GM23338 (cell line): Measurements from ENCODE around the gene TAF13. TPM values are rescaled to one million over a fixed set of nuclear protein-coding genes. Genes with fewer than 3 reads are reported as not detected.

Experiments
- ATAC-seq: fragments of 200-7000 bp; cut with Tn5 transposase; 3 replicates; pipeline ENCODE4 v1.9.1; 2020
- DNase-seq: peaks from one replicate; pipeline ENCODE4 v3.0.0-alpha.2; 2015; ENCODE audit warnings: low spot score
- H2AFZ ChIP-seq: fragments of 200-600 bp; sonication (generic); 2 replicates; pipeline ENCODE4 v1.8.0; 2016; ENCODE audit warnings: antibody characterized with exemption, mild to moderate bottlenecking, moderate library complexity
- H3F3A ChIP-seq: fragments of 200-600 bp; sonication (generic); replicated peaks from 2 replicates; pipeline ENCODE4 v1.8.0; 2017; ENCODE audit warnings: antibody characterized with exemption, mixed run types, low read depth
- H3K27ac ChIP-seq: fragments of 200-600 bp; sonication (generic); 2 replicates; pipeline ENCODE4 v1.6.1; 2016; ENCODE audit warnings: low read depth
- H3K27me3 ChIP-seq: fragments of 200-600 bp; sonication (generic); 2 replicates; pipeline ENCODE4 v1.8.0; 2016; ENCODE audit warnings: mild to moderate bottlenecking, mixed run types, moderate library complexity; ENCODE audit not compliant: insufficient read depth
- H3K36me3 ChIP-seq: fragments of 200-600 bp; sonication (generic); 2 replicates; pipeline ENCODE4 v1.8.0; 2016; ENCODE audit warnings: mild to moderate bottlenecking; ENCODE audit not compliant: insufficient read depth
- H3K4me1 ChIP-seq: fragments of 200-600 bp; sonication (generic); 2 replicates; pipeline ENCODE4 v1.8.0; 2016; ENCODE audit warnings: mild to moderate bottlenecking, moderate library complexity; ENCODE audit not compliant: insufficient read depth
- H3K4me2 ChIP-seq: fragments of 200-600 bp; sonication (generic); 2 replicates; pipeline ENCODE4 v1.7.1; 2017; ENCODE audit warnings: mixed run types
- H3K4me3 ChIP-seq: fragments of 200-600 bp; sonication (generic); 2 replicates; pipeline ENCODE4 v1.6.1; 2016; ENCODE audit warnings: mixed run types
- H3K79me2 ChIP-seq: fragments of 200-600 bp; sonication (generic); replicated peaks from 2 replicates; pipeline ENCODE4 v1.8.0; 2017; ENCODE audit warnings: mild to moderate bottlenecking; ENCODE audit not compliant: insufficient read depth
- H3K9me2 ChIP-seq: fragments of 200-600 bp; sonication (generic); 2 replicates; pipeline ENCODE4 v1.8.0; 2017; ENCODE audit not compliant: insufficient read depth
- H4K20me1 ChIP-seq: fragments of 200-600 bp; sonication (generic); replicated peaks from 2 replicates; pipeline ENCODE4 v1.8.0; 2017; ENCODE audit warnings: mild to moderate bottlenecking; ENCODE audit not compliant: insufficient read depth
- H3K27ac Mint-ChIP-seq: 2 replicates; pipeline ENCODE4 v1.8.0; 2020; ENCODE audit warnings: inconsistent platforms, mild to moderate bottlenecking, moderate library complexity, mixed read lengths
- H3K27me3 Mint-ChIP-seq: 3 replicates; pipeline ENCODE4 v1.8.0; 2022; ENCODE audit warnings: low read depth, mild to moderate bottlenecking, moderate library complexity, mixed read lengths, inconsistent platforms; ENCODE audit not compliant: insufficient read depth, poor library complexity
- H3K36me3 Mint-ChIP-seq: 3 replicates; pipeline ENCODE4 v1.8.0; 2021; ENCODE audit warnings: low read depth, mild to moderate bottlenecking, inconsistent platforms, moderate library complexity, mixed read lengths
- H3K4me1 Mint-ChIP-seq: 3 replicates; pipeline ENCODE4 v1.8.0; 2020; ENCODE audit warnings: mild to moderate bottlenecking, inconsistent platforms, mixed read lengths
- H3K4me3 Mint-ChIP-seq: 3 replicates; pipeline ENCODE4 v1.8.0; 2021; ENCODE audit warnings: moderate library complexity, mild to moderate bottlenecking, inconsistent platforms, mixed read lengths
- H3K9me3 Mint-ChIP-seq: 3 replicates; pipeline ENCODE4 v1.8.0; 2020; ENCODE audit warnings: moderate library complexity, mild to moderate bottlenecking, inconsistent platforms, mixed read lengths
- CREB1 ChIP-seq: fragments of 250-450 bp; sonication (Bioruptor Pico); IDR thresholded peaks from 2 replicates; pipeline ENCODE4 v1.5.0; 2020; ENCODE audit warnings: low read depth, mild to moderate bottlenecking, moderate library complexity
- POLR2AphosphoS5 ChIP-seq: IDR thresholded peaks from 2 replicates; pipeline ENCODE4 v1.6.1; 2016; ENCODE audit warnings: antibody characterized with exemption, low read depth
- STAT1 ChIP-seq: IDR thresholded peaks from one replicate; pipeline ENCODE4 v1.6.1; 2016; ENCODE audit warnings: antibody characterized with exemption; ENCODE audit not compliant: unreplicated experiment
- ZNF331 ChIP-seq: fragments of 250-450 bp; sonication (Bioruptor Pico); IDR thresholded peaks from 2 replicates; pipeline ENCODE4 v1.5.0; 2020; ENCODE audit warnings: low read depth, mild to moderate bottlenecking, moderate library complexity
- polyA plus RNA-seq: library from polyadenylated mRNA; unstranded; fragments of >200 nt; fragmentation: Nextera tagmentation; extraction: Ambion mirVana; gene quantifications from 2 replicates; pipeline ENCODE4 v1.2.1, GENCODE V29; 2016
- total RNA-seq: library from RNA; depleted of rRNA; stranded (reverse); fragments of >200 nt; shearing (Covaris generic); gene quantifications from 2 replicates; pipeline ENCODE4 v1.2.3, GENCODE V29; 2014
- TF ChIP-seq, protein P1 (sequence below): fragments of 250-450 bp; sonication (Bioruptor Pico); IDR thresholded peaks from 2 replicates; pipeline ENCODE4 v1.5.0; 2020; ENCODE audit warnings: mild to moderate bottlenecking, moderate library complexity
- TF ChIP-seq, protein P2 (sequence below): IDR thresholded peaks from one replicate; pipeline ENCODE4 v1.6.1; 2018; ENCODE audit warnings: antibody characterized with exemption; ENCODE audit not compliant: unreplicated experiment

TAF13 gene
- total and polyA plus RNA-seq, 2 experiments from 2014 or later = 43.7 to 55.8 TPM

DNA sequence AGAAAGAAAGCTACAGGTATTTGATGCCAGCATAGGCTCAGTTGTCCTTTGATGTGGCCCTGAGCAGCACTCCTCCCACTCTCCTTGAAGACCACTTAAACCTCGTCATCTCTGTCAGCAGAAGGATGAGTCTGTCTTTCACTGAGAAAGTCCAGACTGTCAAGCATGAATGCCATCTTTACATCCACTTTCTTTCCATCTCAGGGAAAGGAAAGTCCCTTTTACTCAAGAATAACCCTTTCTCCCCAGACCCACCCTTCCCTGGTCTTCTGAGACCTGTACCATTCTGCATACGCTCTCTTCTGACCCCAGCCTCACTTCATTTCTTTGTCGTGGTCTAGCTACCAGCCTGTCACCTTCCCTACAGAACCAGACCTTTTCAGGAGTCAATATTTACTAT, 34.1 kb upstream of the TAF13 start:
- no peak overlapping the region for H3K4me3 Mint-ChIP-seq
- TF ChIP-seq CREB1 (CRISPR knock-in tag) (no peak), POLR2AphosphoS5 (no peak)
- Histone ChIP-seq H2AFZ (no peak overlapping the region), H3K4me3 (no peak overlapping the region), H3K36me3 (no peaks in the 10 kb centered on the region), H4K20me1 (no peaks in the 10 kb centered on the region), H3K4me1 (peaks cover 11% of the 10 kb centered on the region), H3F3A (no peaks in the 10 kb centered on the region), H3K27ac (no peak overlapping the region), H3K4me2 (no peak overlapping the region), H3K27me3 (peaks cover 40% of the 10 kb centered on the region), H3K9me2 (no peaks in the 10 kb centered on the region), H3K79me2 (no peaks in the 10 kb centered on the region)
- H3K9me3 Mint-ChIP-seq = no peaks in the 10 kb centered on the region; the same call in 2 of the 3 replicates
- no peaks in the 10 kb centered on the region; the same call in 2 of the 3 replicates for H3K36me3 Mint-ChIP-seq
- no peak for DNase-seq
- H3K27ac Mint-ChIP-seq = no peak overlapping the region
- H3K27me3 Mint-ChIP-seq = peaks cover 31% of the 10 kb centered on the region
- peaks cover 7% of the 10 kb centered on the region for H3K4me1 Mint-ChIP-seq
- ATAC-seq = no peak

DNA sequence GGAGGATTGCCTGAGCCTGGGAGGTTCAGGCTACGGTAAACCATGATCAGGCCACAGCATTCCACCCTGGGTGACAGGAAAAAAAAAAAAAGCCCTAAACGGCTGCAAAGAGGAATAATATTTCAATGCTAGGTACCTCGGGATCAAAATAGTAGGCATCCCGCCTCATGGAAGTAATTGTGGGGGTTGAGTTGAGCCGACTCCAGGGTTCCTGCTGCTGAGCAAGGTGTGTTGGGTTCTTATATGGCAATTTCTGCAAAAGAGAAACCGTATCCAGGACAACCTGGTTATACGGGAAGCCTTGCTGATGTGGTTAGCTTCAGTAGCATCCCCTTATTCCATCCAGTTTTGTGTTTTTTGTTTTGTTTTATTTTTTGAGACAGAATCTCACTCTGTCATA, 32.0 kb upstream of the TAF13 start:
- H3K4me1 ChIP-seq = peaks cover 5% of the 10 kb centered on the region; the same call in 1 of the 2 replicates
- Mint-ChIP-seq H3K36me3 (peaks cover 10% of the 10 kb centered on the region; the same call in 2 of the 3 replicates), H3K27me3 (peaks cover 17% of the 10 kb centered on the region)

More for the DNA sequence above, 32.0 kb upstream of the TAF13 start:
- DNase-seq (no peak), ATAC-seq (no peak)
- Mint-ChIP-seq H3K9me3 (no peaks in the 10 kb centered on the region; the same call in 2 of the 3 replicates), H3K4me1 (peaks cover under 1% of the 10 kb centered on the region; the same call in 2 of the 3 replicates), H3K27ac (no peak overlapping the region), H3K4me3 (no peak overlapping the region)
- H3K4me3 ChIP-seq = no peak overlapping the region
- H2AFZ ChIP-seq = no peak overlapping the region
- TF ChIP-seq, protein P1, sequence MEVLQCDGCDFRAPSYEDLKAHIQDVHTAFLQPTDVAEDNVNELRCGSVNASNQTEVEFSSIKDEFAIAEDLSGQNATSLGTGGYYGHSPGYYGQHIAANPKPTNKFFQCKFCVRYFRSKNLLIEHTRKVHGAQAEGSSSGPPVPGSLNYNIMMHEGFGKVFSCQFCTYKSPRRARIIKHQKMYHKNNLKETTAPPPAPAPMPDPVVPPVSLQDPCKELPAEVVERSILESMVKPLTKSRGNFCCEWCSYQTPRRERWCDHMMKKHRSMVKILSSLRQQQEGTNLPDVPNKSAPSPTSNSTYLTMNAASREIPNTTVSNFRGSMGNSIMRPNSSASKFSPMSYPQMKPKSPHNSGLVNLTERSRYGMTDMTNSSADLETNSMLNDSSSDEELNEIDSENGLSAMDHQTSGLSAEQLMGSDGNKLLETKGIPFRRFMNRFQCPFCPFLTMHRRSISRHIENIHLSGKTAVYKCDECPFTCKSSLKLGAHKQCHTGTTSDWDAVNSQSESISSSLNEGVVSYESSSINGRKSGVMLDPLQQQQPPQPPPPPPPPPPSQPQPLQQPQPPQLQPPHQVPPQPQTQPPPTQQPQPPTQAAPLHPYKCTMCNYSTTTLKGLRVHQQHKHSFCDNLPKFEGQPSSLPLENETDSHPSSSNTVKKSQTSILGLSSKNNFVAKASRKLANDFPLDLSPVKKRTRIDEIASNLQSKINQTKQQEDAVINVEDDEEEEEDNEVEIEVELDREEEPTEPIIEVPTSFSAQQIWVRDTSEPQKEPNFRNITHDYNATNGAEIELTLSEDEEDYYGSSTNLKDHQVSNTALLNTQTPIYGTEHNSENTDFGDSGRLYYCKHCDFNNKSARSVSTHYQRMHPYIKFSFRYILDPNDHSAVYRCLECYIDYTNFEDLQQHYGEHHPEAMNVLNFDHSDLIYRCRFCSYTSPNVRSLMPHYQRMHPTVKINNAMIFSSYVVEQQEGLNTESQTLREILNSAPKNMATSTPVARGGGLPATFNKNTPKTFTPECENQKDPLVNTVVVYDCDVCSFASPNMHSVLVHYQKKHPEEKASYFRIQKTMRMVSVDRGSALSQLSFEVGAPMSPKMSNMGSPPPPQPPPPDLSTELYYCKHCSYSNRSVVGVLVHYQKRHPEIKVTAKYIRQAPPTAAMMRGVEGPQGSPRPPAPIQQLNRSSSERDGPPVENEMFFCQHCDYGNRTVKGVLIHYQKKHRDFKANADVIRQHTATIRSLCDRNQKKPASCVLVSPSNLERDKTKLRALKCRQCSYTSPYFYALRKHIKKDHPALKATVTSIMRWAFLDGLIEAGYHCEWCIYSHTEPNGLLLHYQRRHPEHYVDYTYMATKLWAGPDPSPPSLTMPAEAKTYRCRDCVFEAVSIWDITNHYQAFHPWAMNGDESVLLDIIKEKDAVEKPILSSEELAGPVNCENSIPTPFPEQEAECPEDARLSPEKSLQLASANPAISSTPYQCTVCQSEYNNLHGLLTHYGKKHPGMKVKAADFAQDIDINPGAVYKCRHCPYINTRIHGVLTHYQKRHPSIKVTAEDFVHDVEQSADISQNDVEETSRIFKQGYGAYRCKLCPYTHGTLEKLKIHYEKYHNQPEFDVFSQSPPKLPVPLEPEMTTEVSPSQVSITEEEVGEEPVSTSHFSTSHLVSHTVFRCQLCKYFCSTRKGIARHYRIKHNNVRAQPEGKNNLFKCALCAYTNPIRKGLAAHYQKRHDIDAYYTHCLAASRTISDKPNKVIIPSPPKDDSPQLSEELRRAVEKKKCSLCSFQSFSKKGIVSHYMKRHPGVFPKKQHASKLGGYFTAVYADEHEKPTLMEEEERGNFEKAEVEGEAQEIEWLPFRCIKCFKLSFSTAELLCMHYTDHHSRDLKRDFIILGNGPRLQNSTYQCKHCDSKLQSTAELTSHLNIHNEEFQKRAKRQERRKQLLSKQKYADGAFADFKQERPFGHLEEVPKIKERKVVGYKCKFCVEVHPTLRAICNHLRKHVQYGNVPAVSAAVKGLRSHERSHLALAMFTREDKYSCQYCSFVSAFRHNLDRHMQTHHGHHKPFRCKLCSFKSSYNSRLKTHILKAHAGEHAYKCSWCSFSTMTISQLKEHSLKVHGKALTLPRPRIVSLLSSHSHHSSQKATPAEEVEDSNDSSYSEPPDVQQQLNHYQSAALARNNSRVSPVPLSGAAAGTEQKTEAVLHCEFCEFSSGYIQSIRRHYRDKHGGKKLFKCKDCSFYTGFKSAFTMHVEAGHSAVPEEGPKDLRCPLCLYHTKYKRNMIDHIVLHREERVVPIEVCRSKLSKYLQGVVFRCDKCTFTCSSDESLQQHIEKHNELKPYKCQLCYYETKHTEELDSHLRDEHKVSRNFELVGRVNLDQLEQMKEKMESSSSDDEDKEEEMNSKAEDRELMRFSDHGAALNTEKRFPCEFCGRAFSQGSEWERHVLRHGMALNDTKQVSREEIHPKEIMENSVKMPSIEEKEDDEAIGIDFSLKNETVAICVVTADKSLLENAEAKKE (CRISPR knock-in tag) = no peak
- TF ChIP-seq, protein P2, sequence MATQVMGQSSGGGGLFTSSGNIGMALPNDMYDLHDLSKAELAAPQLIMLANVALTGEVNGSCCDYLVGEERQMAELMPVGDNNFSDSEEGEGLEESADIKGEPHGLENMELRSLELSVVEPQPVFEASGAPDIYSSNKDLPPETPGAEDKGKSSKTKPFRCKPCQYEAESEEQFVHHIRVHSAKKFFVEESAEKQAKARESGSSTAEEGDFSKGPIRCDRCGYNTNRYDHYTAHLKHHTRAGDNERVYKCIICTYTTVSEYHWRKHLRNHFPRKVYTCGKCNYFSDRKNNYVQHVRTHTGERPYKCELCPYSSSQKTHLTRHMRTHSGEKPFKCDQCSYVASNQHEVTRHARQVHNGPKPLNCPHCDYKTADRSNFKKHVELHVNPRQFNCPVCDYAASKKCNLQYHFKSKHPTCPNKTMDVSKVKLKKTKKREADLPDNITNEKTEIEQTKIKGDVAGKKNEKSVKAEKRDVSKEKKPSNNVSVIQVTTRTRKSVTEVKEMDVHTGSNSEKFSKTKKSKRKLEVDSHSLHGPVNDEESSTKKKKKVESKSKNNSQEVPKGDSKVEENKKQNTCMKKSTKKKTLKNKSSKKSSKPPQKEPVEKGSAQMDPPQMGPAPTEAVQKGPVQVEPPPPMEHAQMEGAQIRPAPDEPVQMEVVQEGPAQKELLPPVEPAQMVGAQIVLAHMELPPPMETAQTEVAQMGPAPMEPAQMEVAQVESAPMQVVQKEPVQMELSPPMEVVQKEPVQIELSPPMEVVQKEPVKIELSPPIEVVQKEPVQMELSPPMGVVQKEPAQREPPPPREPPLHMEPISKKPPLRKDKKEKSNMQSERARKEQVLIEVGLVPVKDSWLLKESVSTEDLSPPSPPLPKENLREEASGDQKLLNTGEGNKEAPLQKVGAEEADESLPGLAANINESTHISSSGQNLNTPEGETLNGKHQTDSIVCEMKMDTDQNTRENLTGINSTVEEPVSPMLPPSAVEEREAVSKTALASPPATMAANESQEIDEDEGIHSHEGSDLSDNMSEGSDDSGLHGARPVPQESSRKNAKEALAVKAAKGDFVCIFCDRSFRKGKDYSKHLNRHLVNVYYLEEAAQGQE = no peak
- TF ChIP-seq POLR2AphosphoS5 = no peak
- TF ChIP-seq STAT1 = no peak
- no peak for TF ChIP-seq CREB1 (CRISPR knock-in tag)
- no peak for TF ChIP-seq ZNF331 (CRISPR knock-in tag)
- H3F3A ChIP-seq = peaks cover 4% of the 10 kb centered on the region; the same call in 1 of the 2 replicates
- H4K20me1 ChIP-seq = no peaks in the 10 kb centered on the region
- no peak overlapping the region for H3K27ac ChIP-seq
- no peak overlapping the region for H3K4me2 ChIP-seq
- no peaks in the 10 kb centered on the region for H3K9me2 ChIP-seq
- H3K36me3 ChIP-seq = no peaks in the 10 kb centered on the region
- H3K27me3 ChIP-seq = peaks cover 18% of the 10 kb centered on the region
- H3K79me2 ChIP-seq = no peaks in the 10 kb centered on the region
